Measurements from ENCODE around the gene LOXHD1. TPM values are rescaled to one million over a fixed set of nuclear protein-coding genes. Genes with fewer than 3 reads are reported as not detected.

The LOXHD1 gene
- total RNA-seq, 1 experiment from 2014 or later = not detected

DNA sequence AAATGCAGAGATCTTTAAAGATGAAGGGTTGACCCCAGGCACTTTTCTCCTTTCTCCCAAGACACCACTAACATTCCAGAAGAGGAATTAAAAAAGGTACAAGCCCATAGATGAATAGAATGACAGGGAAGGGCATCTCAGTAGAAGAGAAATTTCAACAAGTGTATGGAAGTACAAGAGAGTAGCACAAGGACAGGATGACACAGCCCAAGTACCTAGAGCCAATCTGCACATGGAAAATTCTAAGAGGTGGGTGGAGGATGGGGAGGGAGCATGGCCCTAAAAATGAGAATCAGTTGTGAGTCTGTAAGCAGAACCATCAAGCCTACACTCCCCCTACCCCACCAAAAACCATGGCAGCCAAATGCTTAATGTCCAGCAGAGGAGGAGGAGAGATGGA lies 39.7 kb upstream of the LOXHD1 start:
- ChIA-PET CTCF (no interaction called here), POLR2A (no interaction called here)
- Mint-ChIP-seq H3K4me3 (ENCODE audit: unreplicated experiment) (no peak overlapping the region), H3K4me1 (ENCODE audit: low read depth, unreplicated experiment) (no peaks in the 10 kb centered on the region), H3K36me3 (ENCODE audit: insufficient read depth, unreplicated experiment) (peaks cover 6% of the 10 kb centered on the region), H3K27me3 (ENCODE audit: insufficient read depth, unreplicated experiment) (peaks cover 17% of the 10 kb centered on the region), H3K27ac (ENCODE audit: unreplicated experiment) (no peak overlapping the region), H3K9me3 (ENCODE audit: unreplicated experiment) (peaks cover 20% of the 10 kb centered on the region)
- H3K4me3 ChIP-seq (ENCODE audit: low read depth, low read length) = no peak overlapping the region
- H3K36me3 ChIP-seq (ENCODE audit: control insufficient read depth, insufficient read depth, low read length) = no peaks in the 10 kb centered on the region
- DNase-seq = no peak
- no peaks in the 10 kb centered on the region for H3K27me3 ChIP-seq (replicated peaks; ENCODE audit: control insufficient read depth, insufficient read depth, low read length)
- intact Hi-C loops (cut with micrococcal nuclease; ENCODE audit: unreplicated experiment) = no loop called here
- H3K4me1 ChIP-seq = no peaks in the 10 kb centered on the region
- TF ChIP-seq, protein P1, sequence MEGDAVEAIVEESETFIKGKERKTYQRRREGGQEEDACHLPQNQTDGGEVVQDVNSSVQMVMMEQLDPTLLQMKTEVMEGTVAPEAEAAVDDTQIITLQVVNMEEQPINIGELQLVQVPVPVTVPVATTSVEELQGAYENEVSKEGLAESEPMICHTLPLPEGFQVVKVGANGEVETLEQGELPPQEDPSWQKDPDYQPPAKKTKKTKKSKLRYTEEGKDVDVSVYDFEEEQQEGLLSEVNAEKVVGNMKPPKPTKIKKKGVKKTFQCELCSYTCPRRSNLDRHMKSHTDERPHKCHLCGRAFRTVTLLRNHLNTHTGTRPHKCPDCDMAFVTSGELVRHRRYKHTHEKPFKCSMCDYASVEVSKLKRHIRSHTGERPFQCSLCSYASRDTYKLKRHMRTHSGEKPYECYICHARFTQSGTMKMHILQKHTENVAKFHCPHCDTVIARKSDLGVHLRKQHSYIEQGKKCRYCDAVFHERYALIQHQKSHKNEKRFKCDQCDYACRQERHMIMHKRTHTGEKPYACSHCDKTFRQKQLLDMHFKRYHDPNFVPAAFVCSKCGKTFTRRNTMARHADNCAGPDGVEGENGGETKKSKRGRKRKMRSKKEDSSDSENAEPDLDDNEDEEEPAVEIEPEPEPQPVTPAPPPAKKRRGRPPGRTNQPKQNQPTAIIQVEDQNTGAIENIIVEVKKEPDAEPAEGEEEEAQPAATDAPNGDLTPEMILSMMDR (IDR thresholded peaks at IDR 0.05; ENCODE audit: insufficient read depth in 1 of 2, low read depth in 1 of 2, low read length in 1 of 2, severe bottlenecking in 1 of 2, unreplicated experiment in 1 of 2) = no peak
- BruUV-seq (replicated peaks) = no TSS peak
- H3K9me3 ChIP-seq = no peaks in the 10 kb centered on the region

DNA sequence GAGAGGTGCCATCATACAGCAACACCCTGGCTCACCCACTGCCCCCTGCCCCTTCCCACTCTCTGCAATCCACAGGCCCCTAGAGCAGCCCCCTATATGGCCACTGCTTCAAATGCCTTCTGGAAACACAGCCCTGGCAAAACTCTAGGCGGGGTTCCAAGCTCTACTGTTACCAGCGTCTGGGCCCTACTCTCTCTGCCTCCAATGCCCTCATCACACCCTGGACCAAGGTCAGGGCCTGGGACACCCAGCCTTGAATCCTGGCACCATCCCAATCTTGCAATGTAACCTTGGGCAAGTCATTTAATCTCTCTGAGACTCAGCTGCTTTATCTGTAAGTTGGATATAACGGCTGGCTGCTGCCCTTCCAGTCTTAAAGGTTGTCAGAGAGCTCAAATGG lies 39.2 kb upstream of the LOXHD1 start:
- H3K27me3 Mint-ChIP-seq (ENCODE audit: insufficient read depth, unreplicated experiment) = peaks cover 17% of the 10 kb centered on the region
- Histone ChIP-seq H3K4me3 (ENCODE audit: low read depth, low read length) (no peak overlapping the region), H3K36me3 (ENCODE audit: control insufficient read depth, insufficient read depth, low read length) (no peaks in the 10 kb centered on the region), H3K9me3 (no peaks in the 10 kb centered on the region), H3K27me3 (replicated peaks; ENCODE audit: control insufficient read depth, insufficient read depth, low read length) (no peaks in the 10 kb centered on the region), H3K4me1 (no peaks in the 10 kb centered on the region)
- no TSS peak for BruUV-seq (replicated peaks)
- TF ChIP-seq, protein P1 (IDR thresholded peaks at IDR 0.05; ENCODE audit: insufficient read depth in 1 of 2, low read depth in 1 of 2, low read length in 1 of 2, severe bottlenecking in 1 of 2, unreplicated experiment in 1 of 2) = no peak
- ChIA-PET POLR2A (no interaction called here), CTCF (no interaction called here)
- no peak overlapping the region for H3K4me3 Mint-ChIP-seq (ENCODE audit: unreplicated experiment)
- intact Hi-C loops (cut with micrococcal nuclease; ENCODE audit: unreplicated experiment) = no loop called here
- H3K36me3 Mint-ChIP-seq (ENCODE audit: insufficient read depth, unreplicated experiment) = peaks cover 6% of the 10 kb centered on the region
- no peak for DNase-seq
- H3K27ac Mint-ChIP-seq (ENCODE audit: unreplicated experiment) = no peak overlapping the region
- H3K9me3 Mint-ChIP-seq (ENCODE audit: unreplicated experiment) = peaks cover 20% of the 10 kb centered on the region
- H3K4me1 Mint-ChIP-seq (ENCODE audit: low read depth, unreplicated experiment) = no peaks in the 10 kb centered on the region

- no TSS peak for BruUV-seq (replicated peaks)
- Histone ChIP-seq H3K4me3 (ENCODE audit: low read depth, low read length) (no peak overlapping the region), H3K27me3 (replicated peaks; ENCODE audit: control insufficient read depth, insufficient read depth, low read length) (no peaks in the 10 kb centered on the region), H3K4me1 (no peaks in the 10 kb centered on the region), H3K36me3 (ENCODE audit: control insufficient read depth, insufficient read depth, low read length) (no peaks in the 10 kb centered on the region), H3K9me3 (no peaks in the 10 kb centered on the region)
- Mint-ChIP-seq H3K27ac (ENCODE audit: unreplicated experiment) (no peak overlapping the region), H3K27me3 (ENCODE audit: insufficient read depth, unreplicated experiment) (peaks cover 17% of the 10 kb centered on the region), H3K4me1 (ENCODE audit: low read depth, unreplicated experiment) (no peaks in the 10 kb centered on the region), H3K4me3 (ENCODE audit: unreplicated experiment) (no peak overlapping the region), H3K36me3 (ENCODE audit: insufficient read depth, unreplicated experiment) (peaks cover 6% of the 10 kb centered on the region), H3K9me3 (ENCODE audit: unreplicated experiment) (peaks cover 20% of the 10 kb centered on the region)
- POLR2A ChIA-PET = no interaction called here
- TF ChIP-seq, protein P1 (IDR thresholded peaks at IDR 0.05; ENCODE audit: insufficient read depth in 1 of 2, low read depth in 1 of 2, low read length in 1 of 2, severe bottlenecking in 1 of 2, unreplicated experiment in 1 of 2) = no peak
- CTCF ChIA-PET = no interaction called here
- intact Hi-C loops (cut with micrococcal nuclease; ENCODE audit: unreplicated experiment) = no loop called here
- no peak for DNase-seq
Observed at GRCh38 chr18:46693996-46694395, 37.0 kb upstream of the LOXHD1 start.

Measured in Caco-2 (cell line).